ENCODE data around the gene RASSF4. TPM values are rescaled to one million over a fixed set of nuclear protein-coding genes. Genes with fewer than 3 reads are reported as not detected.
A peak's percentile ranks its signal among the peaks of the same experiment; 100 is the strongest.

The RASSF4 gene
- total RNA-seq, 2 donors from 2014 or later: 1.7 to 4.4 TPM

GRCh38 chr10:44949127-44949802, 10.3 kb upstream of the RASSF4 start:
- H3K4me3 Mint-ChIP-seq: no peak overlapping the region
- H3K27me3 Mint-ChIP-seq: peaks cover 8% of the 10 kb centered on the region
- peaks cover 11% of the 10 kb centered on the region for H3K9me3 Mint-ChIP-seq
- H3K36me3 Mint-ChIP-seq (ENCODE audit: low read depth): no peaks in the 10 kb centered on the region
- H3K4me1 Mint-ChIP-seq: no peaks in the 10 kb centered on the region
- no peak for ATAC-seq (replicated peaks)
- no peak overlapping the region for H3K27ac Mint-ChIP-seq

- no peak for ATAC-seq (replicated peaks)
- H3K4me3 Mint-ChIP-seq: no peak overlapping the region
- no peaks in the 10 kb centered on the region for H3K36me3 Mint-ChIP-seq (ENCODE audit: low read depth)
- H3K9me3 Mint-ChIP-seq: peaks cover 5% of the 10 kb centered on the region
- peaks cover 4% of the 10 kb centered on the region for H3K27me3 Mint-ChIP-seq
- H3K27ac Mint-ChIP-seq: no peak overlapping the region
- H3K4me1 Mint-ChIP-seq: peaks cover 3% of the 10 kb centered on the region
Observed at GRCh38 chr10:44949915-44950314, 9.7 kb upstream of the RASSF4 start.

GRCh38 chr10:44950326-44951225, 9.0 kb upstream of the RASSF4 start:
- no peak for ATAC-seq (replicated peaks)
- H3K27ac Mint-ChIP-seq: no peak overlapping the region
- no peaks in the 10 kb centered on the region for H3K9me3 Mint-ChIP-seq

GRCh38 chr10:44951576-44952226, 7.9 kb upstream of the RASSF4 start:
- ATAC-seq (replicated peaks): no peak

More at GRCh38 chr10:44950326-44951225, 9.0 kb upstream of the RASSF4 start:
- H3K36me3 Mint-ChIP-seq (ENCODE audit: low read depth): no peaks in the 10 kb centered on the region
- H3K27me3 Mint-ChIP-seq: no peaks in the 10 kb centered on the region
- peaks cover 3% of the 10 kb centered on the region for H3K4me1 Mint-ChIP-seq
- no peak overlapping the region for H3K4me3 Mint-ChIP-seq

GRCh38 chr10:44952779-44953231, 6.8 kb upstream of the RASSF4 start:
- Mint-ChIP-seq H3K36me3 (ENCODE audit: low read depth) (no peaks in the 10 kb centered on the region), H3K27ac (no peak overlapping the region), H3K4me1 (peaks cover 3% of the 10 kb centered on the region), H3K27me3 (no peaks in the 10 kb centered on the region), H3K9me3 (no peaks in the 10 kb centered on the region), H3K4me3 (no peak overlapping the region)
- ATAC-seq (replicated peaks): no peak

More at GRCh38 chr10:44951576-44952226, 7.9 kb upstream of the RASSF4 start:
- Mint-ChIP-seq H3K4me1 (peaks cover 3% of the 10 kb centered on the region), H3K36me3 (ENCODE audit: low read depth) (no peaks in the 10 kb centered on the region), H3K4me3 (no peak overlapping the region), H3K9me3 (no peaks in the 10 kb centered on the region), H3K27ac (no peak overlapping the region), H3K27me3 (no peaks in the 10 kb centered on the region)

GRCh38 chr10:44954042-44954441, 5.6 kb upstream of the RASSF4 start:
- H3K9me3 Mint-ChIP-seq: no peaks in the 10 kb centered on the region
- no peaks in the 10 kb centered on the region for H3K36me3 Mint-ChIP-seq (ENCODE audit: low read depth)
- H3K27me3 Mint-ChIP-seq: no peaks in the 10 kb centered on the region
- H3K27ac Mint-ChIP-seq: no peak overlapping the region
- peaks cover 8% of the 10 kb centered on the region for H3K4me1 Mint-ChIP-seq
- no peak overlapping the region for H3K4me3 Mint-ChIP-seq
- no peak for ATAC-seq (replicated peaks)

GRCh38 chr10:44954962-44955361, 4.6 kb upstream of the RASSF4 start:
- Mint-ChIP-seq H3K36me3 (ENCODE audit: low read depth) (no peaks in the 10 kb centered on the region), H3K4me3 (no peak overlapping the region), H3K4me1 (peaks cover 8% of the 10 kb centered on the region), H3K27me3 (no peaks in the 10 kb centered on the region), H3K9me3 (no peaks in the 10 kb centered on the region), H3K27ac (no peak overlapping the region)
- ATAC-seq (replicated peaks): no peak

GRCh38 chr10:44955413-44956070, 4.1 kb upstream of the RASSF4 start:
- Mint-ChIP-seq H3K27ac (no peak overlapping the region), H3K9me3 (no peaks in the 10 kb centered on the region), H3K27me3 (no peaks in the 10 kb centered on the region), H3K4me1 (peaks cover 8% of the 10 kb centered on the region), H3K4me3 (no peak overlapping the region), H3K36me3 (ENCODE audit: low read depth) (no peaks in the 10 kb centered on the region)
- no peak for ATAC-seq (replicated peaks)

- Mint-ChIP-seq H3K27ac (no peak overlapping the region), H3K36me3 (ENCODE audit: low read depth) (no peaks in the 10 kb centered on the region), H3K4me1 (peaks cover 8% of the 10 kb centered on the region)
Observed at GRCh38 chr10:44956226-44956625, 3.4 kb upstream of the RASSF4 start.

GRCh38 chr10:44956717-44957706, 2.6 kb upstream of the RASSF4 start:
- Mint-ChIP-seq H3K27me3 (no peaks in the 10 kb centered on the region), H3K4me1 (peaks cover 8% of the 10 kb centered on the region), H3K36me3 (ENCODE audit: low read depth) (no peaks in the 10 kb centered on the region), H3K9me3 (no peaks in the 10 kb centered on the region), H3K4me3 (peak overlapping the region; percentile 86), H3K27ac (no peak overlapping the region)
- no peak for ATAC-seq (replicated peaks)

More at GRCh38 chr10:44956226-44956625, 3.4 kb upstream of the RASSF4 start:
- ATAC-seq (replicated peaks): no peak
- Mint-ChIP-seq H3K9me3 (no peaks in the 10 kb centered on the region), H3K4me3 (no peak overlapping the region), H3K27me3 (no peaks in the 10 kb centered on the region)

- peak overlapping the region; percentile 62 for H3K27ac Mint-ChIP-seq
- ATAC-seq (replicated peaks): no peak
- peaks cover 8% of the 10 kb centered on the region for H3K4me1 Mint-ChIP-seq
- H3K9me3 Mint-ChIP-seq: no peaks in the 10 kb centered on the region
- no peaks in the 10 kb centered on the region for H3K36me3 Mint-ChIP-seq (ENCODE audit: low read depth)
- no peaks in the 10 kb centered on the region for H3K27me3 Mint-ChIP-seq
- H3K4me3 Mint-ChIP-seq: peak overlapping the region; percentile 86
Observed at GRCh38 chr10:44958196-44958897, 1.3 kb upstream of the RASSF4 start.

GRCh38 chr10:44958898-44959246, 730 bp upstream of the RASSF4 start:
- no peaks in the 10 kb centered on the region for H3K27me3 Mint-ChIP-seq
- no peak for ATAC-seq (replicated peaks)
- H3K4me1 Mint-ChIP-seq: peaks cover 8% of the 10 kb centered on the region
- H3K9me3 Mint-ChIP-seq: no peaks in the 10 kb centered on the region
- peak overlapping the region; percentile 86 for H3K4me3 Mint-ChIP-seq
- no peaks in the 10 kb centered on the region for H3K36me3 Mint-ChIP-seq (ENCODE audit: low read depth)
- H3K27ac Mint-ChIP-seq: peak overlapping the region; percentile 62

- Mint-ChIP-seq H3K36me3 (ENCODE audit: low read depth) (no peaks in the 10 kb centered on the region), H3K27ac (no peak overlapping the region), H3K9me3 (no peaks in the 10 kb centered on the region), H3K4me1 (peaks cover 5% of the 10 kb centered on the region), H3K4me3 (peak overlapping the region; percentile 86), H3K27me3 (no peaks in the 10 kb centered on the region)
- ATAC-seq (replicated peaks): no peak
Observed at GRCh38 chr10:44960088-44960460, 472 bp downstream of the RASSF4 start.

Data from activated T-helper 17 cell treated with anti-CD3 and anti-CD28 coated beads, Interleukin-2, amount 50 U/mL, for 72 hours (primary cell).